Smooth muscle cell (in vitro differentiated cells): ENCODE data around the gene XNDC1N. TPM values are rescaled to one million over a fixed set of nuclear protein-coding genes. Genes with fewer than 3 reads are reported as not detected.

ENCODE experiments used
- DNase-seq: peaks from one replicate; lab custom pipeline; 2025; ENCODE audit not compliant: unreplicated experiment; lab: John Stamatoyannopoulos, UW
- H2AFZ ChIP-seq: fragments of 200-600 bp; sonication (generic); 2 replicates; pipeline ENCODE4 v1.6.0; 2016; ENCODE audit warnings: antibody characterized with exemption, low read depth, mild to moderate bottlenecking
- H3F3A ChIP-seq: fragments of 200-600 bp; sonication (generic); 2 replicates; pipeline ENCODE4 v1.6.0; 2017; ENCODE audit warnings: antibody characterized with exemption, low read depth
- H3K27ac ChIP-seq: fragments of 200-600 bp; sonication (generic); 2 replicates; pipeline ENCODE4 v1.5.1; 2016; ENCODE audit warnings: low read depth, mild to moderate bottlenecking
- H3K27me3 ChIP-seq: fragments of 200-600 bp; sonication (generic); 2 replicates; pipeline ENCODE4 v1.6.1; 2016; ENCODE audit warnings: low read depth, mild to moderate bottlenecking
- H3K36me3 ChIP-seq: fragments of 200-600 bp; sonication (generic); 2 replicates; pipeline ENCODE4 v1.5.1; 2016; ENCODE audit warnings: low read depth
- H3K4me1 ChIP-seq: fragments of 200-600 bp; sonication (generic); 2 replicates; pipeline ENCODE4 v1.5.1; 2016; ENCODE audit warnings: low read depth
- H3K4me2 ChIP-seq: fragments of 200-600 bp; sonication (generic); 2 replicates; pipeline ENCODE4 v1.6.0; 2016; ENCODE audit warnings: mild to moderate bottlenecking
- H3K4me3 ChIP-seq: fragments of 200-600 bp; sonication (generic); 2 replicates; pipeline ENCODE4 v1.5.1; 2016; ENCODE audit warnings: mild to moderate bottlenecking
- H3K79me2 ChIP-seq: fragments of 200-600 bp; sonication (generic); 2 replicates; pipeline ENCODE4 v1.6.0; 2016; ENCODE audit warnings: low read depth, mild to moderate bottlenecking
- H3K9ac ChIP-seq: fragments of 200-600 bp; sonication (generic); 2 replicates; pipeline ENCODE4 v1.6.0; 2016; ENCODE audit warnings: low read depth
- H3K9me3 ChIP-seq: fragments of 200-600 bp; sonication (generic); replicated peaks from 2 replicates; pipeline ENCODE4 v1.5.1; 2016; ENCODE audit warnings: low read depth
- H4K20me1 ChIP-seq: fragments of 200-600 bp; sonication (generic); 2 replicates; pipeline ENCODE4 v1.6.0; 2016; ENCODE audit warnings: low read depth
- CTCF ChIP-seq: fragments of 200-600 bp; sonication (generic); IDR thresholded peaks from 2 replicates; pipeline ENCODE4 v1.5.1; 2017; ENCODE audit warnings: borderline replicate concordance, mild to moderate bottlenecking, antibody characterized with exemption; ENCODE audit not compliant: insufficient read depth, poor library complexity, severe bottlenecking
- WGBS: methylation state at CpG from one replicate; pipeline ENCODE4 v1.1.7; 2016; ENCODE audit warnings: low lambda C conversion rate; 5-methylcytosine and 5-hydroxymethylcytosine counted together
- polyA plus RNA-seq: library from polyadenylated mRNA; unstranded; fragments of >200 nt; fragmentation: Nextera tagmentation; extraction: Ambion mirVana; gene quantifications from 2 replicates; pipeline ENCODE4 v1.2.1, GENCODE V29; 2016
- total RNA-seq: library from RNA; depleted of rRNA; stranded (reverse); fragments of >200 nt; gene quantifications from 2 replicates; pipeline ENCODE4 v1.2.3, GENCODE V29; 2014

XNDC1N gene
- total and polyA plus RNA-seq, 2 experiments from 2014 or later, result 1.1 to 1.4 TPM

- no peak for TF ChIP-seq CTCF
- no peaks in the 10 kb centered on the region for H3K27me3 ChIP-seq
- no peak for DNase-seq
- no peak overlapping the region for H3K4me3 ChIP-seq
- no peaks in the 10 kb centered on the region for H3K9me3 ChIP-seq
- H3K4me2 ChIP-seq, result no peak overlapping the region
- no peak overlapping the region for H2AFZ ChIP-seq
- H3K9ac ChIP-seq, result no peak overlapping the region
- H4K20me1 ChIP-seq, result peaks cover 66% of the 10 kb centered on the region
- H3K36me3 ChIP-seq, result no peaks in the 10 kb centered on the region
- H3K4me1 ChIP-seq, result peaks cover 17% of the 10 kb centered on the region
- H3K27ac ChIP-seq, result no peak overlapping the region
- no peaks in the 10 kb centered on the region for H3F3A ChIP-seq
- H3K79me2 ChIP-seq, result peaks cover 87% of the 10 kb centered on the region
- WGBS, result 73% methylated on average over 2 of the region's 2 CpGs
Observed at GRCh38 chr11:71931245-71931602, 2.8 kb upstream of the XNDC1N start.

GRCh38 chr11:71930556-71931244 is 2.3 kb upstream of the XNDC1N start:
- no peak overlapping the region for H2AFZ ChIP-seq
- H4K20me1 ChIP-seq, result peaks cover 61% of the 10 kb centered on the region
- H3K36me3 ChIP-seq, result no peaks in the 10 kb centered on the region
- H3K4me2 ChIP-seq, result peak overlapping the region; percentile 98
- DNase-seq, result no peak
- no peak overlapping the region for H3K9ac ChIP-seq
- WGBS, result 89% methylated on average over 11 of the region's 11 CpGs
- H3K27me3 ChIP-seq, result no peaks in the 10 kb centered on the region
- H3K4me3 ChIP-seq, result no peak overlapping the region
- peaks cover 82% of the 10 kb centered on the region for H3K79me2 ChIP-seq
- H3K9me3 ChIP-seq, result no peaks in the 10 kb centered on the region
- no peak for TF ChIP-seq CTCF
- H3K27ac ChIP-seq, result no peak overlapping the region
- peaks cover 17% of the 10 kb centered on the region for H3K4me1 ChIP-seq
- no peaks in the 10 kb centered on the region for H3F3A ChIP-seq

- Histone ChIP-seq H3K9me3 (no peaks in the 10 kb centered on the region), H3K4me3 (peak overlapping the region; percentile 99), H3K27ac (no peak overlapping the region), H3K9ac (peak overlapping the region; percentile 90), H2AFZ (peak overlapping the region; percentile 100), H3F3A (no peaks in the 10 kb centered on the region), H3K27me3 (no peaks in the 10 kb centered on the region), H3K36me3 (no peaks in the 10 kb centered on the region), H3K79me2 (peaks cover 70% of the 10 kb centered on the region), H3K4me2 (peak overlapping the region; percentile 98), H3K4me1 (peaks cover 17% of the 10 kb centered on the region), H4K20me1 (peaks cover 50% of the 10 kb centered on the region)
- no peak for TF ChIP-seq CTCF
- DNase-seq, result no peak
- WGBS, result 10% methylated on average over 6 of the region's 6 CpGs
Observed at GRCh38 chr11:71929491-71929890, 1.1 kb upstream of the XNDC1N start.
